A673 (cell line): ENCODE results near the gene CPAMD8. TPM values are rescaled to one million over a fixed set of nuclear protein-coding genes. Genes with fewer than 3 reads are reported as not detected.

ENCODE experiments used
- BruUV-seq: library from RNA; stranded (reverse); fragments of 400-500 nt; replicated peaks from 2 replicates; lab custom pipeline; 2021; lab: Mats Ljungman, UMichigan
- CTCF ChIA-PET: fragments of 300-600 bp; sonication (Branson Sonifier 250); formaldehyde crosslinking; loops from one replicate; lab custom pipeline; 2022; ENCODE audit warnings: antibody characterized with exemption; lab: Charles Lee
- POLR2A ChIA-PET: fragments of 300-600 bp; sonication (Branson Sonifier 250); formaldehyde crosslinking; loops from one replicate; lab custom pipeline; 2022; ENCODE audit warnings: antibody characterized with exemption; ENCODE audit not compliant: low non-redundant PET; lab: Charles Lee
- DNase-seq: peaks from one replicate; pipeline ENCODE4 v3.0.0-alpha.2; 2015; ENCODE audit warnings: low spot score
- H3K27ac ChIP-seq: fragments of 200-600 bp; sonication (generic); 2 replicates; pipeline ENCODE4 v1.5.1; 2016; ENCODE audit warnings: mixed run types, low read depth, mild to moderate bottlenecking, mixed read lengths, antibody characterized with exemption, low read length; ENCODE audit not compliant: poor library complexity, severe bottlenecking
- H3K27me3 ChIP-seq: fragments of 200-600 bp; sonication (generic); replicated peaks from 2 replicates; pipeline ENCODE4 v1.6.1; 2017; ENCODE audit warnings: mixed run types, low read depth, mild to moderate bottlenecking, mixed read lengths, antibody characterized with exemption, low read length; ENCODE audit not compliant: insufficient read depth, poor library complexity
- H3K36me3 ChIP-seq: fragments of 200-600 bp; sonication (generic); 2 replicates; pipeline ENCODE4 v1.6.1; 2016; ENCODE audit warnings: mixed run types, mild to moderate bottlenecking, mixed read lengths, antibody characterized with exemption, low read length; ENCODE audit not compliant: insufficient read depth, poor library complexity, severe bottlenecking
- H3K4me1 ChIP-seq: fragments of 200-600 bp; sonication (generic); 2 replicates; pipeline ENCODE4 v1.6.1; 2017; ENCODE audit warnings: mixed run types, mild to moderate bottlenecking, mixed read lengths, antibody characterized with exemption, low read length; ENCODE audit not compliant: insufficient read depth, poor library complexity, severe bottlenecking
- H3K4me3 ChIP-seq: fragments of 200-600 bp; sonication (generic); 2 replicates; pipeline ENCODE4 v1.5.1; 2016; ENCODE audit warnings: low read depth, mixed run types, mild to moderate bottlenecking, mixed read lengths, low read length; ENCODE audit not compliant: poor library complexity, severe bottlenecking
- H3K9me3 ChIP-seq: fragments of 200-600 bp; sonication (generic); 2 replicates; pipeline ENCODE4 v1.6.1; 2016; ENCODE audit warnings: mixed run types, low read depth, mild to moderate bottlenecking, mixed read lengths, antibody characterized with exemption, low read length; ENCODE audit not compliant: poor library complexity, severe bottlenecking
- CTCF ChIP-seq: fragments of 300-800, 200-600 bp; sonication (generic); conservative IDR thresholded peaks from 2 replicates; pipeline ENCODE4 v1.5.1; 2017; ENCODE audit warnings: low read depth, mild to moderate bottlenecking, antibody characterized with exemption, low read length, moderate library complexity, mixed read lengths
- EZH2 ChIP-seq: fragments of 200-600 bp; sonication (generic); IDR thresholded peaks from 2 replicates; pipeline ENCODE4 v1.6.1; 2017; ENCODE audit warnings: borderline replicate concordance, low read depth, mild to moderate bottlenecking, mixed read lengths, antibody characterized with exemption, low read length; ENCODE audit not compliant: poor library complexity, severe bottlenecking
- intact Hi-C: fragments of 100-400 bp; cut with micrococcal nuclease; formaldehyde crosslinking; loops from one replicate; pipeline ENCODE4 v1.10.0; 2022; ENCODE audit not compliant: unreplicated experiment
- total RNA-seq: library from RNA; stranded (reverse); gene quantifications from 2 replicates; pipeline ENCODE4 v1.2.3, GENCODE V29; 2021

The CPAMD8 gene
- total RNA-seq, 1 experiment from 2014 or later = 0.82 TPM

DNA sequence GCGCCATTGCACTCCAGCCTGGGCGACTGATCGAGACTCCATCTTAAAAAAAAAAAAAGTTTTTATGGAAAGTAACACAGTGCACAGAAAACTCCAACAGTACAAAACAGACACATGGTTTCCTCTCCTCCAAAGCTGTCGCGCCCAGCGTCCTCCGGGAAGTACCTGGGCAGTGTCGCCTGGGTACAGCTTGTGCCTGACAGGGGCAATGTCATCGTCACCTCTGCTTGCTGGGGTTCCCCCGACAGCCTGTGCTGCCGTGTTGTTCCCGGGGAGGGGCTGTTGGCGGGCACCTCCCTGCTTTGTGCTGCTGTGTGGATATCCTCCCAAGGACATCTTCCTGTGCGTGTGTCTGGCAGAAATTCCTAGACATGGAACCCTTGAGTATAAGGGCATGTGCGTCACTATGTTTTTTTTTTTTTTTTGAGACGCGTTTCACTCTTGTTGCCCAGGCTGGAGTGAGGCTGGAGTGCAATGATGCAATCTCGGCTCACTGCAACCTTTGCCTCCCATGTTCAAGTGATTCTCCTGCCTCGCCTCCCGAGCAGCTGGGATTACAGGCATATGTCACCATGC, 140.2 kb downstream of the CPAMD8 start:
- Histone ChIP-seq H3K27ac (no peak overlapping the region), H3K4me3 (no peak overlapping the region), H3K27me3 (no peaks in the 10 kb centered on the region), H3K4me1 (no peaks in the 10 kb centered on the region), H3K9me3 (peaks cover 14% of the 10 kb centered on the region), H3K36me3 (no peaks in the 10 kb centered on the region)
- POLR2A ChIA-PET = interaction anchor here (0.7 kb wide), 1 partner anchor 163 kb away, joined by 7 read pairs; no protein-coding TSS in a partner anchor
- CTCF ChIA-PET = no interaction called here
- no TSS peak for BruUV-seq
- intact Hi-C loops = no loop called here
- no peak for DNase-seq
- TF ChIP-seq CTCF = no peak
- TF ChIP-seq EZH2 = no peak

DNA sequence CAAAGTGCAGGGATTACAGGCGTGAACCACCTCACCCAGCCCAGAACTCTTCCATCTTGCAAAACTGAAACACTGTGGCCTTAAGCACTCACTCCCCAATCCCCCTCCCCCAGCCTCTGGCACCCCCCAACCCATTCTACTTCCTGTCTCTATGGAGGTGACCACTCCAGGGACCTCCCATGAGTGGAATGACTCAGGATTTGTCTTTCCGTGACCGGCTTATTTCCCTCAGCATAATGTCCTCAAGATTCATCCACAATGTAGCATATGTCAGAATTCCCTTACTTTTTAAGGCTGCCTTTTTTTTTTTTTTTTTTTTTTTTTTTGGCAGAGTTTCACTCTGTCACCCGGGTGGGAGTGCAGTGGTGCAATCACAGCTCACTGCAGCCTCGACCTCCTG, 141.4 kb downstream of the CPAMD8 start:
- intact Hi-C loops = no loop called here
- no peak for TF ChIP-seq CTCF
- Histone ChIP-seq H3K27me3 (no peaks in the 10 kb centered on the region), H3K27ac (no peak overlapping the region), H3K4me1 (no peaks in the 10 kb centered on the region), H3K4me3 (no peak overlapping the region), H3K36me3 (peaks cover 3% of the 10 kb centered on the region), H3K9me3 (peaks cover 21% of the 10 kb centered on the region)
- CTCF ChIA-PET = interaction anchor here (0.6 kb wide), 1 partner anchor 51 kb away, joined by 3 read pairs; no protein-coding TSS in a partner anchor
- no TSS peak for BruUV-seq
- DNase-seq = no peak
- POLR2A ChIA-PET = no interaction called here

GRCh38 chr19:16883522-16883921, 143.1 kb downstream of the CPAMD8 start:
- CTCF ChIA-PET = no interaction called here
- no peak for TF ChIP-seq CTCF
- TF ChIP-seq EZH2 = no peak
- no peak for DNase-seq
- Histone ChIP-seq H3K36me3 (peaks cover 17% of the 10 kb centered on the region), H3K27me3 (no peaks in the 10 kb centered on the region), H3K4me3 (no peak overlapping the region), H3K9me3 (peaks cover 21% of the 10 kb centered on the region), H3K4me1 (no peaks in the 10 kb centered on the region), H3K27ac (no peak overlapping the region)
- intact Hi-C loops = no loop called here
- POLR2A ChIA-PET = no interaction called here
- no TSS peak for BruUV-seq
